NCI-H526 (cell line): ENCODE measurements around the gene CHMP4B.

Experiments
- DNase-seq, 2 experiments: peaks; one replicate each; lab custom pipeline; 2025; lab: John Stamatoyannopoulos, UW

The CHMP4B gene, protein sequence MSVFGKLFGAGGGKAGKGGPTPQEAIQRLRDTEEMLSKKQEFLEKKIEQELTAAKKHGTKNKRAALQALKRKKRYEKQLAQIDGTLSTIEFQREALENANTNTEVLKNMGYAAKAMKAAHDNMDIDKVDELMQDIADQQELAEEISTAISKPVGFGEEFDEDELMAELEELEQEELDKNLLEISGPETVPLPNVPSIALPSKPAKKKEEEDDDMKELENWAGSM

GRCh38 chr20:33810885-33811775 lies at the start of gene CHMP4B:
CHMP4B (plus strand) TSS chr20:33811348; CDS start chr20:33811469, 121 bp downstream.
- peak; percentile 98 to 99 for DNase-seq

DNA sequence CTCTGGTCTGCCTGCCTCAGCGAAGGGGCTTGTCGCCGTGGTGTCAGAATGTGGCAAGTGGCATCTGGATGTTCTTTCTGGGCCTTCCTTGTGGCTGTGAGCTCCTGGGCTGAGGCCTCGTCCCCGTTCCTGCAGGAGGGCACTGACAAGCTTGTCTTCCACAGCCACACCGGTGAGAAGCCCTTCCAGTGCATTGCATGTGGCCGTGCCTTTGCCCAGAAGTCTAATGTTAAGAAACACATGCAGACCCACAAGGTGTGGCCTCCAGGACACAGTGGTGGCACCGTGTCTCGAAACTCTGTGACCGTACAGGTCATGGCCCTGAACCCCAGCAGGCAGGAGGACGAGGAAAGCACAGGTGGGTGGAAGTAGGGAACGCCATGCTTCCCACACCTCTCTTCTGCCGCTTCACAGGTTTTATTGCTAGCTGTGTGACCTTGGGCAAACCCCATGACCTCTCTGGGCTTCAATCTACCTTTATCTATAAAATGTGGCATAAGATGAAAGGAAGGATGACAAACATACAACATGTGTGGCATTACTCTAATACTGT lies 49.4 kb upstream of the CHMP4B start:
- DNase-seq, result no peak

DNA sequence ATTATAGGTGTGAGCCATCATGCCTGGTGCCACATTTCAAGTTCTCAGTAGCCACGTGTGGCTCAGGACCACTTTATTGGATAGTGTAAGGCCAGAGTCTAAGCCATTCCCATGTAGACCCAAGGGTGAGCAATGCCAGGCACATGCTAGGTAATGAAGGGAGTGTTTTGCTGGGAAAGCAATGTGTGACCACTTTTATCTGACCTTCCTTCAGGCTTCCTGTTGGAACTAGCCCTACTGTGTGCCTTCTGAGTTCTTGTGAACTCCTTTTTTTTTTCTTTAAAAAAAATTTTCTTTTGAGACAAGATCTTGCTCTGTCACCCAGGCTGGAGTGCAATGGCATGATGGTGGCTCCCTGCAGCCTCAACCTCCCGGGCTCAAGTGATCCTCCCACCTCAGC lies 46.0 kb upstream of the CHMP4B start:
- DNase-seq, result no peak

DNA sequence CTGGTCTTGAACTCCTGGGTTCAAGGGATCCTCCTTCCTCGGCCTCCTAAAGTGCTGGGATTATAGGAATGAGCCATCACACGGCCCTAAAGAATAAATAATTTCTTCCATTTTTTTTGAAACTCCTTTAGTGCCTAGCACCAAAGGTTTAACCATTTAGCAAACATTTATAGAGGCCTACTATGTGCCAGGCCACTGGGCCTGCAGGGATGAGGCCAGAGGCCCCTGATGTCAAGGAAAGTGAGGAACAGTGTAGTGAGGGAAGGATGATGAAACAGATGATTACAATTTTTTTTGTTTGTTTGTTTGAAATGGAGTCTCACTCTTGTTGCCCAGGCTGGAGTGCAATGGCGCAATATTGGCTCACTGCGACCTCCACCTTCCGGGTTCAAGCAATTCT lies 45.6 kb upstream of the CHMP4B start:
- DNase-seq, result no peak

GRCh38 chr20:33766686-33767085 lies 44.5 kb upstream of the CHMP4B start:
- DNase-seq, result no peak

DNA sequence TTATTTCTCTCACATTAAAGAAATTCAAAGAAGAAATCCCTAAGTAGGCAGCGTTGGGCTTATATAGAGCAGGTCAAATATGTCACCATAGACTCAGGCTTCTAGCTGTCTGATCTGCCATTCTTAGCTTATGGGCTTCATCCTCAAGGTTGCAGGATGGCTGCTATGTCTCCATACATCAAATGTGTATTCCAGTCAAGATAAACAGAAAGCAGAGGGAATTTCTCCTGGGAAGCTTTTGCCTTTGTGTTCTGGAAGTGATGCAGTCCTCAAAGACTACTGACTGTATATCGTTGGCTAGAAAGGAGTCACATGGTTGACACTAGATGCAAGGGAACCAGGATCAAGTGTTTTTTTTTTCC lies 43.4 kb upstream of the CHMP4B start:
- no peak for DNase-seq

- no peak for DNase-seq
Observed at GRCh38 chr20:33769043-33769442, 42.1 kb upstream of the CHMP4B start.

- DNase-seq, result no peak
Observed at GRCh38 chr20:33770005-33770404, 41.1 kb upstream of the CHMP4B start.

DNA sequence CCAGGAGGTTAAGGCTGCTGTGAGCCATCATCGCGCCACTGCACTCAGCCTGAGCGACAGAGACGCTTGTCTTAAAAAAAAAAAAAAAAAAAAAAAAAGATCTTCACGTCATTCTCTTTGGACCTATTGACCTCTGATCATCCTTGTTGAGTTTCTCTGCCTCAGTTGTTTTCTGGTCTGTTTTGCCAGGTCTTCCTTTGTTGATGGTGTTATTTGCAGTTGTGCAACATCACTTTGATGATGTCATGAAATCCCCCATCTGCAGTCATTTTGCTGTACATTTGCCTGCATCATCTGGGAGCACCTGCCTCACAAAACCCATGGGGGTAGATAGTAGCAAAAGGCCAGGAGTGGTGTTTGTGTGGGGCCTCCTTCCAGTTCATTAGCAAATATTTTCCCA lies 39.2 kb upstream of the CHMP4B start:
- DNase-seq, result no peak

DNA sequence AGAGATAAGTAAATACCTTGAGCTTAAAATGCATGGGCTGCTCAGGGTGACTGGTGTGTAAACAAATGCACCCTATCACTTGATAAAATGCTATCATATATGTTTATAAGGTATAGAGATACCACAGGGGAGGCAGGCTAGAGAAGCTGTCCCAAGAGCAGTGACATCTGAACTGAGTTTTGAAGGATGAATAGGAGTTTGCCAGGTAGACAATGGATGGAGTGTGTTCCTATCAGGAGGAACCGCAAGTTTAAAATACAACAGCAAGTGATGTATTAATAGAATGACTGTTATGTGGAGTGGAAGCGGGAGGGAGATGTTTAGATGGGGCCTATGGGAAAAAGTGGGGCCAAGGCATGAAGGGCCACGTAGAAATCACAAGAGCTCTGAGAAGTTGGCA lies 38.7 kb upstream of the CHMP4B start:
- DNase-seq, result no peak

GRCh38 chr20:33773412-33774089 lies 37.6 kb upstream of the CHMP4B start:
- DNase-seq, result no peak

DNA sequence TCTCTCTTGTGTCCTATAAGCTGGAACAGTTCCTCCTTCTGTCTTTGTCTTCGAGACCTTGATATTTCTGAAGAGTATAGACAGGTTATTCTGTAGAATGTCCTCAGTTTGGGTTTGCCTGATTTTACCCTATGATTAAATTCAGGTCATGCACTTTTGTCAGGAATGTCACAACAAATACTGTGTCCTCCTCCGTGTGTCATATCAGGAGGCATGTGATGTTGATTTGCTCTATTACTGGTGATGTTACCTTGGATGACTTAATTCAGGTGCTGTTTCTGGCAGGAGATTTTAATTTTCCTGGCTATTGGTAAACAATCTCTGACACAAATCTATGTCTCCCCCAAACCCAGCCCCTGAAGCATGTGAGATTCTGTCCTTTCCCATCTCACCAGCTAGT lies 33.3 kb upstream of the CHMP4B start:
- no peak for DNase-seq

- DNase-seq, result no peak
Observed at GRCh38 chr20:33781133-33781532, 30.0 kb upstream of the CHMP4B start.

- DNase-seq, result no peak
Observed at GRCh38 chr20:33781945-33782344, 29.2 kb upstream of the CHMP4B start.

- DNase-seq, result no peak
Observed at GRCh38 chr20:33783256-33783655, 27.9 kb upstream of the CHMP4B start.

DNA sequence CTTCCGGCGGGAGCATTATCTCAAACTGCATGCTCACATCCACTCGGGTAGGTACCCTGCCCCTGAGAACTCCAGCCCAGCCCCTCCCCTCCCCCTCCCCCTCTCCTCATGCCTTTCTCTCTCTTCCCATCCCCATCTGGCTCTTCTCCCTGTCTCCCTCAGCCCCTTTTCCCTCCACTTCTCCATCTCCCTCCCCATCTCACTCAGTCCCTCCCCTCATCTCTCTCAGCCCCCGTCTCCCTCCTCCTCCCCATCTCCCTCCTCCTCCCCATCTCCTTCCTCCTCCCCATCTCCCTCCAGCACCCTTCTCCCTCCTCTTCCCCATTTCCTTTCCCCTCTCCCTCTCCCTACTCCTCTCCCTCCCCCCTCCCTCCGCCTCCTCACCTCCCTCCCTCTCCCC lies 27.3 kb upstream of the CHMP4B start:
- no peak for DNase-seq

DNA sequence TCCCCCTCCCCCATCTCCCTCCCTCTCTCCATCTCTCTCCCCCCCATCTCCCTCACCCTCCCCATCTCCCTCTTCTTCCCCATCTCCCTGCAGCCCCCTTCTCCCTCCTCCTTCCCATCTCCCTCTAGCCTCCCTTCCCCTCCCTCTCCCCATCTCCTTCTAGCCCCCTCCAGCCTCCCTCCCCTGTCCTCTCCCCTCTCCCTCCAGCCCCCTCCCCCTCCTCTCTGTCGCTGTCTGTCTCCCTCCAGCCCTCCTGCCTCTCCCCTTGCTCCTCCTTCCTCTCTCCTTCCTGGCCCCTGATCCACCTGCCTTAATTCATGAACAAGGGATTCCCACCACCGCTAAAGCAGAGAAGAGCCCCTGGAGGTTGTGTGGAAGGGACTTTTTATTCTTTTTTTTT lies 26.9 kb upstream of the CHMP4B start:
- no peak for DNase-seq

- no peak for DNase-seq
Observed at GRCh38 chr20:33785503-33785902, 25.6 kb upstream of the CHMP4B start.

DNA sequence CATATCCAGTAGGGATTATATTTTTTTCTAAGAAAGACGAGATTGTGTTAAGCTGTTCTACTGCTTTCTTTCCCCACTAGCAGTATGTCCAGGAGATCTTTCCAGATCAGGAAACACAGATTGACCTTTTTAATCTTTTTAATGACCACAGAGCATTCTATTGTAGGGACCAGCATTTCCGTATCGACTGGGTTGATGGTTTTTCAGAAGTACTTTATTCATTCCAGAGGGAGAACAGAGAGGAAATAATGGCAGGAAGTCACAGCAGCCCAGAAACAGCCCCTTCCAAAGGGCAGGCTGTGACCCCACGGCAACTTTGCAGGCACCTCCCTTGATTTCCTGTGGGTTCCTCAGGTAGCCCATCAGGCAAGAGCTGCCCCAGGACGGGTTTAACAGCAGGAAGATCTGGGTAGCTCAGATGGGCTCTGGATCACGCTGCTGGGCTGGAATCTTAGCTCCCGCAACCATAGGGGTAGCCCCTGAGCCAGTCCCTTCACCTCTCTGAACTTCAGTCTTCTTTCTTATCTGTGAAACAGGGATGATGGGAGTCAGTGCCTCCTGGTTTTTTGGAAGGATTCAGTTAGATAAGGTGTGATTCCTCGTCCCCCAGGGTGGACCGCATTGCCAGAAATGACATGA lies 23.8 kb upstream of the CHMP4B start:
- no peak for DNase-seq

- DNase-seq, result no peak
Observed at GRCh38 chr20:33788351-33789049, 22.6 kb upstream of the CHMP4B start.

DNA sequence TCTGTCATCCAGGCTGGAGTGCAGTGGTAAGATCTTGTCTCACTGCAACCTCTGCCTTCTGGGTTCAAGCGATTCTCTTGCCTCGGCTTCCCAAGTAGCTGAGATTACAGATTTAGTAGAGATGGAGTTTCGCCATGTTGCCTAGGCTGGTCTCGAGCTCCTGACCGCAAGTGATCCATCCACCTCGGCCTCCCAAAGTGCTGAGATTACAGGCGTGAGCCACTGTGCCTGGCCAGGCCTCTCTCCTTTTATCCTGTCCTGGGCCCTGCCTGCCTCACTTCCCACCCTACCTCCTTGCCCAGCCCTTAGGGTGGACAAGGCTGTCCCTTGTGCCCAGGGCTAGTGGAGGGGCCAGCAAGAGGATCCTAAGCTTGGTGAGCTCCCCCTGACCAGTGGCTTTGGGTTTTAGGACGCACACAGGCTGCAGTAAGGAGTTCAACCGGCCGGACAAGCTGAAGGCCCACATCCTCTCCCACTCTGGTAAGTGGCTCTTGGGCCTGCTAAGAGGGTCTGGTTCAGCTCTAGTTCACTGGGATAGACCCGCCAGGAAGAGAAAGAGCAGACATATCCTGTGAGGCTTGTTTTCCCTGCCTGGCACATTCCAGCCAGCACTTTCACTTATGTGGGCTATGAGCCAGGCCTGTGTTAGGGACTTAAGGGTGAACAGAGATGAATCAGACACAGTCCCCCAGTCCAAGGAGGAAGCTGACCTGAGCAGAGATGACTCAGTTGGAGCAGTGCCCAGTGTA lies 21.9 kb upstream of the CHMP4B start:
- DNase-seq, result no peak
